Natural killer cell (primary cell): Measurements from ENCODE around the gene GPBAR1. TPM values are rescaled to one million over a fixed set of nuclear protein-coding genes. Genes with fewer than 3 reads are reported as not detected.

ENCODE experiments used
- ATAC-seq, 3 donors: fragments of 150-1000 bp in 2 of 3; fragments of 200-7000 bp in 1 of 3; cut with Tn5 transposase; 1 replicate in 1 of 3; 2 replicates in 2 of 3; pipeline ENCODE4 v1.10.0; 2021; ENCODE audit warnings: mild to moderate bottlenecking in 2 of 3, moderate library complexity in 2 of 3
- DNase-seq, 2 donors: peaks; one replicate each; pipeline versions ENCODE4 v3.0.0 to v3.0.0-alpha.2; 2013 to 2021; ENCODE audit warnings: mixed read lengths in 1 of 2
- H3K27ac ChIP-seq: one replicate; pipeline ENCODE4 v1.5.1; 2013; ENCODE audit warnings: mild to moderate bottlenecking, low read length
- H3K27me3 ChIP-seq: one replicate; pipeline ENCODE4 v1.6.1; 2013; ENCODE audit warnings: low read length; ENCODE audit not compliant: control insufficient read depth, insufficient read depth
- H3K36me3 ChIP-seq: one replicate; pipeline ENCODE4 v1.6.1; 2013; ENCODE audit warnings: low read length; ENCODE audit not compliant: control insufficient read depth, insufficient read depth
- H3K4me1 ChIP-seq: one replicate; pipeline ENCODE4 v1.6.1; 2013; ENCODE audit warnings: low read length; ENCODE audit not compliant: control insufficient read depth, insufficient read depth
- H3K4me3 ChIP-seq: one replicate; pipeline ENCODE4 v1.5.1; 2013; ENCODE audit warnings: low read length
- H3K9me3 ChIP-seq: one replicate; pipeline ENCODE4 v1.6.1; 2013; ENCODE audit warnings: low read length; ENCODE audit not compliant: control insufficient read depth, insufficient read depth
- H3K27ac Mint-ChIP-seq, 2 donors: one replicate each; pipeline ENCODE4 v1.8.0; 2022; ENCODE audit warnings: mild to moderate bottlenecking in 2 of 2, mixed read lengths in 2 of 2, moderate library complexity in 1 of 2
- H3K27me3 Mint-ChIP-seq, 2 donors: one replicate each; pipeline ENCODE4 v1.8.0; 2022; ENCODE audit warnings: low read depth in 2 of 2, mixed read lengths in 2 of 2
- H3K36me3 Mint-ChIP-seq: one replicate; pipeline ENCODE4 v1.8.0; 2022; ENCODE audit warnings: mixed read lengths
- H3K4me1 Mint-ChIP-seq, 2 donors: one replicate each; pipeline ENCODE4 v1.8.0; 2022; ENCODE audit warnings: mixed read lengths in 2 of 2
- H3K4me3 Mint-ChIP-seq: one replicate; pipeline ENCODE4 v1.8.0; 2022; ENCODE audit warnings: mild to moderate bottlenecking, moderate library complexity, mixed read lengths
- H3K9me3 Mint-ChIP-seq, 2 donors: one replicate each; pipeline ENCODE4 v1.8.0; 2022; ENCODE audit warnings: mixed read lengths in 2 of 2
- WGBS: methylation state at CpG from one replicate; pipeline ENCODE4 v1.1.7; 2013; ENCODE audit warnings: missing lambda C conversion rate; ENCODE audit not compliant: insufficient coverage; 5-methylcytosine and 5-hydroxymethylcytosine counted together
- intact Hi-C: fragments of 100-400 bp; cut with micrococcal nuclease; formaldehyde crosslinking; loops from one replicate; pipeline ENCODE4 v1.14.2; 2022
- total RNA-seq, 4 donors: library from RNA; stranded (reverse); fragments of 120-200 nt in 1 of 4; gene quantifications; one replicate each; pipeline versions ENCODE4 v1.2.3 to v1.2.4, GENCODE V29; 2013 to 2022
- TF ChIP-seq, protein P1 (sequence below): fragments of 200-600 bp; IDR thresholded peaks from one replicate; pipeline ENCODE4 v1.8.0; 2022; ENCODE audit warnings: antibody characterized with exemption

Gene GPBAR1
- total RNA-seq, 3 donors from 2014 or later (not counting 1 experiment from before 2014, with no cell fraction given) = 1.4 to 3.3 (median 2.6) TPM

GRCh38 chr2:218285604-218286003 is 24.8 kb downstream of the GPBAR1 start:
- Mint-ChIP-seq H3K27me3 (no peaks in the 10 kb centered on the region), H3K4me1 (peaks cover 58 to 88% of the 10 kb centered on the region in 2 donors), H3K9me3 (no peaks in the 10 kb centered on the region), H3K27ac (peak overlapping the region; percentile 100), H3K36me3 (no peaks in the 10 kb centered on the region), H3K4me3 (peak overlapping the region; percentile 92)
- ATAC-seq (peak; percentile 17 to 28 (median 26)), DNase-seq (peak; percentile 51)
- intact Hi-C loops = loop anchor here (1.0 to 2.0 kb wide), 3 partner anchors 15 to 283 kb away; partner anchors contain the start of genes AAMP, CNOT9, PNKD and USP37
- no peaks in the 10 kb centered on the region for H3K27me3 ChIP-seq
- no peaks in the 10 kb centered on the region for H3K9me3 ChIP-seq
- TF ChIP-seq, protein P1, sequence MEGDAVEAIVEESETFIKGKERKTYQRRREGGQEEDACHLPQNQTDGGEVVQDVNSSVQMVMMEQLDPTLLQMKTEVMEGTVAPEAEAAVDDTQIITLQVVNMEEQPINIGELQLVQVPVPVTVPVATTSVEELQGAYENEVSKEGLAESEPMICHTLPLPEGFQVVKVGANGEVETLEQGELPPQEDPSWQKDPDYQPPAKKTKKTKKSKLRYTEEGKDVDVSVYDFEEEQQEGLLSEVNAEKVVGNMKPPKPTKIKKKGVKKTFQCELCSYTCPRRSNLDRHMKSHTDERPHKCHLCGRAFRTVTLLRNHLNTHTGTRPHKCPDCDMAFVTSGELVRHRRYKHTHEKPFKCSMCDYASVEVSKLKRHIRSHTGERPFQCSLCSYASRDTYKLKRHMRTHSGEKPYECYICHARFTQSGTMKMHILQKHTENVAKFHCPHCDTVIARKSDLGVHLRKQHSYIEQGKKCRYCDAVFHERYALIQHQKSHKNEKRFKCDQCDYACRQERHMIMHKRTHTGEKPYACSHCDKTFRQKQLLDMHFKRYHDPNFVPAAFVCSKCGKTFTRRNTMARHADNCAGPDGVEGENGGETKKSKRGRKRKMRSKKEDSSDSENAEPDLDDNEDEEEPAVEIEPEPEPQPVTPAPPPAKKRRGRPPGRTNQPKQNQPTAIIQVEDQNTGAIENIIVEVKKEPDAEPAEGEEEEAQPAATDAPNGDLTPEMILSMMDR = no peak
- WGBS = 33% methylated on average over 6 of the region's 6 CpGs
- H3K36me3 ChIP-seq = peaks cover 20% of the 10 kb centered on the region
- H3K27ac ChIP-seq = peak overlapping the region; percentile 99
- no peak overlapping the region for H3K4me3 ChIP-seq
- H3K4me1 ChIP-seq = peaks cover 80% of the 10 kb centered on the region

DNA sequence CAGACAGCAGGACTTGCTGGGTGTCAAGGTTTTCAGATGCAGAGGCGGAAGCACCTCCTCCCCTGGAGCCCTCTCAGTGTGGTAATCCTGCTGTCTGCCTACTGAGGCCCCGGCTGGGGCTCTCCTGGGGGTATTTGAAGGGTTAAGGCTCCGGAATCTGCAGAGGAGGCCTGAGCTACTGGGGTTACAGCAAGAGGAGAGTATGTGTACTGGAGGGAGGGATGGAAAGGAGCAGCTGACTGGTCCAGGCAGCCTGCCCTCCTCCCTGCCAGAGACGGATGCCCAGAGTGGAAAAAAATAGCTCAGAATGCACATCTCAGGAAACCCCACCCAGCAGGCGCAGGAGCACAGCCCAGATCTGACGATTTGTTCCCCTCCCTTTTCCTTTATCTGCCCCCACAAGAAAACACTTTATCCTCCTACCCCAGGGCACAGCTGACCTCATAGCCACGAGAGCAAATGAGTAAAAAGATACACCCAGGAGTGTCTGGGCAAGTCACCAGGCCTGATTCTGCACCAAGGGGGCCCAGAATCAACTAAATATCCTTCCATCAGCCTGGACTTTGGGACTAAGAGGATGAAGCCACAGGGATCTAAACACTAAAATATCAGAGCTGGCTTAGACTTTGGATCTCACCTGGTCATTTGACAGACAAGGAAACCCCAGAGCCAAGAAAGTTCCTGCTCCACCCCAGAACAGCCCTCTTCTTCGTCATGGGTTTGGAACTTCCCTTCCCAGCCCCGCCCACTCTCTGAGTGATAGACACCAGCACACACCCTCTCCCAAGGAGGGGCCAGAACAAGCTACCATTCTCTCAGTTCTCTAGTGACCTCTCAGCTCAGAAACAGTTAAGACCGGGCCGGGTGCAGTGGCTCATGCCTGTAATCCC is 26.0 kb downstream of the GPBAR1 start:
- peak overlapping the region; percentile 92 for H3K4me3 Mint-ChIP-seq
- DNase-seq (peak; percentile 77 to 96), ATAC-seq (peak; percentile 66 to 87 (median 75))
- Histone ChIP-seq H3K9me3 (no peaks in the 10 kb centered on the region), H3K4me1 (peaks cover 92% of the 10 kb centered on the region), H3K27me3 (no peaks in the 10 kb centered on the region), H3K4me3 (peak overlapping the region; percentile 40), H3K27ac (peak overlapping the region; percentile 99), H3K36me3 (peaks cover 14% of the 10 kb centered on the region)
- TF ChIP-seq, protein P1 = no peak
- no peaks in the 10 kb centered on the region for H3K27me3 Mint-ChIP-seq
- intact Hi-C loops = loop anchor here (1.0 to 2.0 kb wide), 3 partner anchors 14 to 282 kb away; partner anchors contain the start of genes AAMP, CNOT9, PNKD and USP37
- H3K36me3 Mint-ChIP-seq = no peaks in the 10 kb centered on the region
- peak overlapping the region; percentile 100 for H3K27ac Mint-ChIP-seq
- H3K9me3 Mint-ChIP-seq = no peaks in the 10 kb centered on the region
- H3K4me1 Mint-ChIP-seq = peaks cover 70 to 94% of the 10 kb centered on the region in 2 donors
- 3% methylated on average over 11 of the region's 11 CpGs for WGBS

- Mint-ChIP-seq H3K27me3 (no peaks in the 10 kb centered on the region), H3K4me3 (peak overlapping the region; percentile 92), H3K9me3 (no peaks in the 10 kb centered on the region), H3K27ac (peak overlapping the region; percentile 100), H3K4me1 (peaks cover 70 to 87% of the 10 kb centered on the region in 2 donors), H3K36me3 (no peaks in the 10 kb centered on the region)
- TF ChIP-seq, protein P1 = no peak
- intact Hi-C loops = no loop called here
- H3K27me3 ChIP-seq = no peaks in the 10 kb centered on the region
- H3K27ac ChIP-seq = peak overlapping the region; percentile 86
- DNase-seq = no peak
- no peak overlapping the region for H3K4me3 ChIP-seq
- ATAC-seq = no peak
- 52% methylated on average over 3 of the region's 6 CpGs for WGBS
- H3K36me3 ChIP-seq = no peaks in the 10 kb centered on the region
- no peaks in the 10 kb centered on the region for H3K9me3 ChIP-seq
- H3K4me1 ChIP-seq = peaks cover 81% of the 10 kb centered on the region
Observed at GRCh38 chr2:218289639-218290315, 29.0 kb downstream of the GPBAR1 start.
